Activated CD8-positive, alpha-beta T cell treated with anti-CD3 and anti-CD28 coated beads for 36 hours (primary cell): ENCODE data around the gene SDCBP2. TPM values are rescaled to one million over a fixed set of nuclear protein-coding genes. Genes with fewer than 3 reads are reported as not detected.

Experiments used
- ATAC-seq: fragments of 200-7000 bp; cut with Tn5 transposase; one replicate; pipeline ENCODE4 v1.10.0; 2021; ENCODE audit warnings: mild to moderate bottlenecking, moderate library complexity
- CTCF ChIA-PET: fragments of 350-600 bp; sonication (Branson Sonifier 250); formaldehyde crosslinking; loops from one replicate; lab custom pipeline; 2021; ENCODE audit warnings: antibody characterized with exemption; lab: Charles Lee
- POLR2A ChIA-PET: fragments of 350-600 bp; sonication (Branson Sonifier 250); formaldehyde crosslinking; loops from one replicate; lab custom pipeline; 2021; ENCODE audit warnings: antibody characterized with exemption; lab: Charles Lee
- DNase-seq: peaks from one replicate; pipeline ENCODE4 v3.0.0-alpha.2; 2020
- H3K27ac Mint-ChIP-seq: one replicate; pipeline ENCODE4 v1.8.0; 2021; ENCODE audit warnings: mild to moderate bottlenecking, mixed read lengths
- H3K27me3 Mint-ChIP-seq: one replicate; pipeline ENCODE4 v1.8.0; 2021; ENCODE audit warnings: mixed read lengths
- H3K36me3 Mint-ChIP-seq: one replicate; pipeline ENCODE4 v1.8.0; 2021; ENCODE audit warnings: low read depth, mixed read lengths
- H3K4me1 Mint-ChIP-seq: one replicate; pipeline ENCODE4 v1.8.0; 2021; ENCODE audit warnings: low read depth, mixed read lengths
- H3K4me3 Mint-ChIP-seq: one replicate; pipeline ENCODE4 v1.8.0; 2021; ENCODE audit warnings: mild to moderate bottlenecking, moderate library complexity, mixed read lengths
- H3K9me3 Mint-ChIP-seq: one replicate; pipeline ENCODE4 v1.8.0; 2021; ENCODE audit warnings: mixed read lengths
- intact Hi-C: fragments of 100-400 bp; cut with micrococcal nuclease; formaldehyde crosslinking; loops from one replicate; pipeline ENCODE4 v1.10.0; 2022
- total RNA-seq, 2 experiments: library from RNA; stranded (reverse); gene quantifications; one replicate each; pipeline ENCODE4 v1.2.3, GENCODE V29; 2021
- TF ChIP-seq, protein P1 (sequence below): fragments of 200-600 bp; IDR thresholded peaks from one replicate; pipeline ENCODE4 v1.8.0; 2022; ENCODE audit warnings: antibody characterized with exemption, mild to moderate bottlenecking

Gene SDCBP2
- total RNA-seq, 2 experiments from 2014 or later = 3.0 to 3.7 TPM

- peaks cover 3% of the 10 kb centered on the region for H3K27me3 Mint-ChIP-seq
- TF ChIP-seq, protein P1, sequence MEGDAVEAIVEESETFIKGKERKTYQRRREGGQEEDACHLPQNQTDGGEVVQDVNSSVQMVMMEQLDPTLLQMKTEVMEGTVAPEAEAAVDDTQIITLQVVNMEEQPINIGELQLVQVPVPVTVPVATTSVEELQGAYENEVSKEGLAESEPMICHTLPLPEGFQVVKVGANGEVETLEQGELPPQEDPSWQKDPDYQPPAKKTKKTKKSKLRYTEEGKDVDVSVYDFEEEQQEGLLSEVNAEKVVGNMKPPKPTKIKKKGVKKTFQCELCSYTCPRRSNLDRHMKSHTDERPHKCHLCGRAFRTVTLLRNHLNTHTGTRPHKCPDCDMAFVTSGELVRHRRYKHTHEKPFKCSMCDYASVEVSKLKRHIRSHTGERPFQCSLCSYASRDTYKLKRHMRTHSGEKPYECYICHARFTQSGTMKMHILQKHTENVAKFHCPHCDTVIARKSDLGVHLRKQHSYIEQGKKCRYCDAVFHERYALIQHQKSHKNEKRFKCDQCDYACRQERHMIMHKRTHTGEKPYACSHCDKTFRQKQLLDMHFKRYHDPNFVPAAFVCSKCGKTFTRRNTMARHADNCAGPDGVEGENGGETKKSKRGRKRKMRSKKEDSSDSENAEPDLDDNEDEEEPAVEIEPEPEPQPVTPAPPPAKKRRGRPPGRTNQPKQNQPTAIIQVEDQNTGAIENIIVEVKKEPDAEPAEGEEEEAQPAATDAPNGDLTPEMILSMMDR = no peak
- DNase-seq = no peak
- peak overlapping the region; percentile 67 for H3K27ac Mint-ChIP-seq
- CTCF ChIA-PET = interaction anchor here (0.6 kb wide), 1 partner anchor 69 kb away, joined by 3 read pairs; no protein-coding TSS in a partner anchor
- ATAC-seq = no peak
- POLR2A ChIA-PET = interaction anchor here (1.2 kb wide), 1 partner anchor 126 kb away, joined by 3 read pairs; no protein-coding TSS in a partner anchor
- peaks cover 12% of the 10 kb centered on the region for H3K9me3 Mint-ChIP-seq
- H3K36me3 Mint-ChIP-seq = peaks cover 7% of the 10 kb centered on the region
- peaks cover 42% of the 10 kb centered on the region for H3K4me1 Mint-ChIP-seq
- H3K4me3 Mint-ChIP-seq = no peak overlapping the region
- intact Hi-C loops = no loop called here
These were observed 65.1 kb downstream of the SDCBP2 start for GRCh38 chr20:1263853-1264252.

Other genes starting within 250 kb of the SDCBP2 start
- gene PSMF1, start 210.5 kb downstream of the SDCBP2 start, total RNA-seq = 100 to 1,000 TPM; 150 to 154 TPM
- gene TMEM74B, start 144.2 kb downstream of the SDCBP2 start, total RNA-seq = 1 to 10 TPM; 1.8 to 2.2 TPM
- not detected for gene C20orf202, start 125.7 kb downstream of the SDCBP2 start, total RNA-seq
- gene RAD21L1, start 103.1 kb downstream of the SDCBP2 start, total RNA-seq = under 1 TPM; 0.18 to 0.25 TPM
- gene SNPH, start 62.8 kb downstream of the SDCBP2 start, total RNA-seq = 1 to 10 TPM; 3.7 to 4.1 TPM
- gene FKBP1A, start 63.9 kb upstream of the SDCBP2 start, total RNA-seq = 100 to 1,000 TPM; 259 to 282 TPM
- gene NSFL1C, start 137.7 kb upstream of the SDCBP2 start, total RNA-seq = 10 to 100 TPM; 67.2 to 67.9 TPM
- not detected for gene SIRPB2, start 162.3 kb upstream of the SDCBP2 start, total RNA-seq
- not detected for gene SIRPD, start 228.6 kb upstream of the SDCBP2 start, total RNA-seq